D721Med (cell line): ENCODE results near the gene PRPS1.

Experiments used
- DNase-seq: peaks from one replicate; pipeline ENCODE4 v3.0.0; 2011; ENCODE audit warnings: low spot score; ENCODE audit not compliant: insufficient read length
- FAIRE-seq: peaks from 2 replicates; lab custom pipeline; 2011; peaks lifted over from hg19 to GRCh38; lab: Jason Lieb, UNC
- CTCF ChIP-seq: IDR thresholded peaks from 2 replicates; pipeline ENCODE4 v1.5.1; 2012; ENCODE audit warnings: mild to moderate bottlenecking, control low read depth; ENCODE audit not compliant: insufficient read depth; ENCODE audit errors: missing control alignments

The PRPS1 gene

DNA sequence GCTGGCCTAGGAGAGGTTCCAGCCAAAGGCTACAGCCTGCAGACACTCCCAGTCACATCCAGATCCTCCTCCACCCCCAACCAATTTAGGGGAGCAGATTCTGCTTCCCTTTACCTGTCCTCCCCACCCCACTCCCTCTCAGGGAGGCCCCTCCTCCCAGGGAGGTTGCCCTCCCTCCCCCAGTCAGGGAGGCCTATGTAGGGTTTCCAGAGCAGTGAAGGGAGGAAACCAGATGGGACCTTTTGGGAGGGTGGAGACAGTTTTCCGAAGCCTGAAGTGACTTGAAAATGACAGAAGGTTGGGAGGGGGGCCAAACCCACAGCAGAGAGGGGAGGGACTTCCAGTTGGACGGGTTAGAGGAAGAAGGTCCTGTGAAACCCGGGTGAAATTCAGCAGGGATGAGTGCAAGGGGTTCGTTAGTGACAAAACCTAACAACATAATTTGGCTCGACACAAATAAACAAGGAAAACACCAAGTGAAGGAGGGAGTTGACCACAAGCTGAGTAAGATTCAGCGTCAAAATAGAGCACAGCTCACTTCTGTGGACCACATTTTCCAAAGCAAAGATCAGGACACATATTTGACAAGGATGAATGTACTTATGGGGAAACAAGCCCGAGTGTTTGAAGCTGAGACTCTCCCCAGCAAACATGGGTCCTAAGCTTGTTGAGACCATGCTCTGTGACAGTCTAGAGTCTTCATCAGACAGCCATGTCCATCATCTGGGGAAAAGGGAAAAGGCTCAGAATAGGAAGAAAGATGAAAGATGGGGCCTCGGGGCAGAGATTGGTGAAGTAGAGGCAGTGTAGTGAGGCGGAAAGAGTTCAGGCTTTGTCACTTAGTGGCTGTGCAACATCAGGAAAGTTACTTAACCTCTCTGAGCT lies 46.4 kb downstream of the PRPS1 start:
- no peak for TF ChIP-seq CTCF
- no peak for FAIRE-seq
- DNase-seq = no peak

GRCh38 chrX:107675365-107675654 lies 47.0 kb downstream of the PRPS1 start:
- no peak for TF ChIP-seq CTCF
- DNase-seq = no peak
- no peak for FAIRE-seq

GRCh38 chrX:107675823-107676555 lies 47.7 kb downstream of the PRPS1 start:
- FAIRE-seq (no peak), DNase-seq (no peak)
- TF ChIP-seq CTCF = no peak

- DNase-seq (no peak), FAIRE-seq (no peak)
- TF ChIP-seq CTCF = no peak
Measured at GRCh38 chrX:107676559-107677378, 48.5 kb downstream of the PRPS1 start.

- TF ChIP-seq CTCF = no peak
- FAIRE-seq (no peak), DNase-seq (no peak)
Measured at GRCh38 chrX:107677501-107677901, 49.2 kb downstream of the PRPS1 start.

DNA sequence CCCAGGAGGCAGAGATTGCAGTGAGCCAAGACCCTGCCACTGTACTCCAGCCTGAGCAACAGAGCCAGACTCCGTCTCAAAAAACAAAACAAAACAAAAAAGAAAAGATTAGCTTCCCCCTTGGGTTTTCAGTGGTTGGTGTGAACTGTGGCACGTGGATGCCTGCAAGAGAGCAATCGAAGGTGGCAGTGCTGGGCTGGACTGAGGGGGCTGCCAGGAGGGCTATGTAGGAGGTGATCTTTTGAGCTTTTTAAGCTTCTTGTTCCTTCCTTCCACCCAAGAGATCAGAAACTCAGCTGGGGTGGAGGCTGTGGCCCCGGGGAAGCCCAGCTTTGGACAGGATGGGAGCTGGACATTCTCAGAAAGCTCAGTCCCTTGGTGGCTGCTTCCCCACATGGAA lies 49.6 kb downstream of the PRPS1 start:
- FAIRE-seq = no peak

More for the DNA sequence above, 49.6 kb downstream of the PRPS1 start:
- DNase-seq = no peak
- TF ChIP-seq CTCF = no peak
